ENCODE measurements around the gene PNLIPRP2.

PNLIPRP2 gene

DNA sequence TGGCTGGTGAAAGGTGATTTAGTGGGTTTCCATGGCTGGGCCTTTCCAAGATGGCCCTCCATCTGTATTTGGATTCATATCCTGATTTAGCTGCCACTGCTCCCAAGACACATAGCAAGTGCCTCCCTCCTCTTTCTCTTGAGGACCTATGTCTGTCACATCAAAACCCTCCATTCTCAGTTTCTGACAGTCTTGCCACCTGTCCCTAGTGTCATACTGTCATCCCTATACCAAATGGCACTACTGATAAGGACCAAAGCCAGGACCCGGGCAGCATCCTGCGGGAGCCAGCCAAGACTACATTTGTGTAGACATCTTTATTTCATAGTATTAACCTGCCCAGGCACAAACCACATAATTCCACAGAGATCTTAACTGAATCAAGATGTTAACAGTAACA, 34.8 kb downstream of the PNLIPRP2 start:
- DNase-seq (ENCODE audit: low spot score), result no peak

DNA sequence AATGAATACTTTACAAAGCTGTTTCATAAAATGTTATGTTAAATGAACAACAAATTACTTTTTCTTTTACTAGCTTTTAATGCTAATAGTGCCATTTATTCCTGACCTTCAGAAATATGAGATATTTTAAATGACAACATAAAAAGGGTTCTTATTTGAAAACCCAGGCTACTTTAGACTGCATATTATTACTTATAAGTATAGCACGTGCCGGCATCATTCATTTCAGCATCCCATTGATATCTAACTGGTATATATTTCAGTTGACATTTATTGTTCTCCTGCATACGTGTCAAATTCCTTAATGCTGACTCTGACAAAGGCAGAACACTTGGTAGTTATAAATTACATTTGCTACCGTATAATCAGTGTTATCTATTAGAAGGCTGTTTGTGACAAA, 35.3 kb downstream of the PNLIPRP2 start:
- no peak for DNase-seq (ENCODE audit: low spot score)

DNA sequence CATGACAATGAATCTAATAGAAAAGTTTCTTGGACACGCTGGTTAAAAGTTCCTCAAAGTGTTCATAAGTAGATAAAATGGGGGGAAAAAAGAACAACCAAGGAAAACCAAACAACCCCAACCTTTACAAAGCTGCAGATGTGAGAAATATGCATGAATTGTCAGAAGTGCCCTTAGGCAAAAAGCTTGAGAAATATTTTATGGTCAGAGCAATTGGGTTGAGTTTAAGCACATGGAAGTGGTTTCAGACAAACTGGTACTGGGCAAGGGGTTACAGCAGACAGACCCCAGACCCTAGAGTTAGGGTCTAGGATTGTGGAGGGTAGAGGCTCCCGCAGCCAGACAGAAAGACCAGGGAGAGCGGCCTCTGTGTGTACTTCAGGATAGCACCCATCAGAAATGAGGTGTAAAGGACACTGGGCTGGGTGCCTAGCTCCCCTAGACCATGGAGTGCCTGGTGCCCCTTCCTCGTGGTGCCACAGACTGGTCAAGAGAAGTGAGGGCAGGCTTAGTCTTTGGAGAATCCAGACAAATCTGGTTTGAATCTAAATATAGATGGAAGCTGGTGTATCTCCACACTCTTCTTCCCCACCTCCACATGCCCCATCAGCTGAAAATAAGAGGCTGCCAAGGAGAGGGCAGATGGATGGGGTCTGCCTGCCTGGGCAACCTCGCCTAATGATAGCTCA, 37.3 kb downstream of the PNLIPRP2 start:
- no peak for DNase-seq (ENCODE audit: low spot score)

DNA sequence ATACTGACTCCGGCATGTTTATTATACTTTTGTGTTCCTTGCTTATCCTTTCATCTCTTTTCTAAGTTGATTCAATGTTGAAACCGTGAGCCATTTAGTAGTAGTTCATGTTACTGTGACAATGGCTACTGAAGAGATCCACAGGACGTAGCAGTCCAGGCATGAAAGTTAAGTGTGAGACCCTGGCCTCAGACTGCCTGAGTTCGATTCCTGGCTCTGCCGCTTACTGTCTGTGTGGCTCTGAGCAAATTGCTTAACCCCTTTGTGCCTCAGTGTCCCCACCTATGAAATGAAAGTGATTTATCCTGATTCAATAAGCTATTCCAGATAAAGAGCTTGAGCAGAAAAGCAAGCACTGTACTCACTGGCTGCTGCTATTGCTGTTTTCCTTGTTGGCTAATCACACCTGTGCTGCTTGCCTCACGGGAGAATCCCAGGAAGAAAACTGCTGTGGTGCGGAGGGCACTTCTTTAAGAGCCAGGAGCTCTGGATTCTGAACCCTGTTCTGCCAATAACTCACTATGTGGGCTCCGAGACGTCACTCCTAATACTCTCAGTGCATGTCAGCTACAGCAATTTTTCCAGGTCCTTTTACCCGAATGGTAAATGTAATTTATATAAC, 38.4 kb downstream of the PNLIPRP2 start:
- DNase-seq (ENCODE audit: low spot score), result no peak

DNA sequence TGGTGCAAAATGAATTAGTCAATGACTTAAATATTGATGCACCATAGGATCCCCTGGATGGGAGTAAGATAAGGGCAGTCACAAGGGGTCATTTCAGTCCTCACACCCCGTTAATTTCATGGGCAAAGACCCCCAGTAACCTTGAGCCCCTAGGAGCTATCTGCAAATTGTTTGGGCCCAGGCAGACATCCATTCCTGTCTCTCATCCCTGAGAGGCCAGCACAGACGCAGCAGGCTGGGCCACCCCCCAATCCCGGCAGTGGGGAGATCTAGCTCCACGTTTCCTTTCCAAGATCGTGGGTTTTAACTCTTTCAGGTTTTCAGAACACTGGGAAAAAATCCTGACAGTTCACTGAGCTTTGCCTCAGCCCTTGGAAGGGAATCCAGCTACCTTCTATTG, 40.1 kb downstream of the PNLIPRP2 start:
- DNase-seq (ENCODE audit: low spot score), result no peak

DNA sequence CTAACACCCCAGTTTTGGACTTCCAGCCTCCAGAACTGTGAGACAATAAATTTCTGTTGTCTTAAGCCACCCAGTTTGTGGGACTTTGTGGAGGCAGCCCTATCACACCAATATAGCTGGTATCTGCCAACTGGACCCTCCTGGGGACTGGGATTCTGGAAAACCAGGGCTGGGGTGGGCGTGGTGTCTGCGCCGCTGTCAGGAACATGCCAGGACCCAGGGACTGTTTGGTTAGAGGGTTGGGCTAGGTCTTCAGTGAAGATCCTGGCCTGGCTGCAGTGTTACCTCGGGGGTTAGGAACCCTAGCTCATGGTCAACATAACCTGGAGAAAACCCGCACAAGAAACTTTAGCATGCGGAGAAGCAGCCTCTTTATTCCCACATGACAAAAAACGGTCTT, 42.6 kb downstream of the PNLIPRP2 start:
- DNase-seq (ENCODE audit: low spot score), result no peak

DNA sequence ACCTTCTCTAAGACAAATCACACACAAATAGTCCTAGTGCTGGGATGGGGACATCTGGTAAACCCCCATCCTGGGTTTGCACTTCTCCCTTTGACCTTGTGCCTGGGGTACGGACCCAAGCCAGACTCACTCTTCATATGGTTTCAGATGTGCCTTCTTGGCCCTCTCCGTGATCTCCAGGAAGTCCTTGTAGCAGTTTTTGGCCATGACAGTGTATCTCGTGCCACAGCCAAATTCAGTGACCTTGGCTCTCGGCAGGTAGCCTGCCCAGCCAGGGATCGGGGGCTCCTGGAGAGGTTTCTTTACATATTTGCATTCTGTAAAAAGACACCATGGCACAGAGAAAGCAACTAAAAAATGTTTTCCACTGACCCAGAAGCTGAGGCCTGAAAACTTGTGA, 43.9 kb downstream of the PNLIPRP2 start:
- no peak for DNase-seq (ENCODE audit: low spot score)

DNA sequence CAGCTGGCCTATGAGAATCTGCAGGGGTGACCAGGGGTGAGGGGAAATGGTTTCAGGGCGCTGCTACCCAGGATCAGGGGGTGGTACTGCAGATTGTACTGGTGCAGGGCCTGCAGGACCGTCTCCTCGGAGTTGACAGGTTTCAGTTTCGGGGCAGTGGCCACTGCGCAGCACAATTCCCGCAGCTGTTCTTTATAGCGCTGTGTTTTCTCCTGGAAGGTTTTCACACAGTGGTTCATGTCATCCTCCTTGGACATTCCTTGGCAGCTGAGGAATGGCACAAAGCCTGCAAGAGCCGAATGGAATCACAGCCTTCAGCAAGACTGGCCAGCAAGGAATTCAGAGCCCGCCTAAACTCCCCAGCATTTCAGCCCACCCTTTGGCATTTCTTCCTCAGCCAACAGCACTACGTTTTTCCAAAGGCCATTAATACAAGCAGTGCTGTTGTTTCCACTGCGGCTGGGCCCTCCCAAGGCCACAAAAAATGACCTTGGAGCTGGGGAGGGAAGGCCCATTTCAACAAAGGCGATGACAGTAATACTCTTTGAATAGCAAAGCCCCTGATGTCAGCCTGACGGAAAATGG, 44.9 kb downstream of the PNLIPRP2 start:
- no peak for DNase-seq (ENCODE audit: low spot score)

DNA sequence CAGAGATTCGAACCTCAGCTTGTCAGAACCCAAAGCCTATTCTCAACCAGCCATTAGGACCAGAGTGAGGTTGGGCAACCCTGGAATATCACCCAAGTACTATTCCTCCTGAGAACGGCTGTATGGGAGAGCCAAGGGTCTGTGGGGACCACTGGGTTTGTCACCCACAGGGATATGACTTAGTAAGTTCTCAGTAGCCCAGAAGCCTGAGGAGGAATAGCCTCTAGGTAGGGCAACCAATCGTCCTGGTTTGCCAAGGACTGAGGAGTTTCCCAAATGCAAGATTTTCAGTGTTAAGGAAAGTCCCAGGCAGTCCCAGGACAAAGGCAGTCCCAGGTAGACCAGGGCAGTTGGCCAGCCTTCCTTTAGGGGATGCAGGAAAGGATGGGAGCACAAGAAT, 46.7 kb downstream of the PNLIPRP2 start:
- DNase-seq (ENCODE audit: low spot score), result no peak

DNA sequence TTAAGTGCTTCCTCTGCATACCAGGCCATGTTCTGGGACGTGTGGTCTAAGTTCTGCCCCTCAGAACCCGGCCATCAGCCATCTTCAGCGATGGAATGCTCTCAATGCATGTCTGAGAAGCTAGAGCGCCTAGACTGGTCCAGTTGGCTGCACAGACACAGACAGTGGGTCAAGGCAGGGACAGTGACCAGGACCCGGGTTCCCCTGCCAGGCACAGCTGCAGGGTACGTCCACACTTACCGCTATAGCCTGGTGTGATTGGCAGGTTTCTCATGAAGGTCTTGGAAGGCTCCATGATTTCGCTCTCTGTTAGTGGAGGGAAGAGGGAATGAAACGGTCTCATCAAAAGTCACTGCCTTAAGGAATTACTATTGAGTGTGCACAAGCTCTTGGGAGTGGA, 47.3 kb downstream of the PNLIPRP2 start:
- no peak for DNase-seq (ENCODE audit: low spot score)

DNA sequence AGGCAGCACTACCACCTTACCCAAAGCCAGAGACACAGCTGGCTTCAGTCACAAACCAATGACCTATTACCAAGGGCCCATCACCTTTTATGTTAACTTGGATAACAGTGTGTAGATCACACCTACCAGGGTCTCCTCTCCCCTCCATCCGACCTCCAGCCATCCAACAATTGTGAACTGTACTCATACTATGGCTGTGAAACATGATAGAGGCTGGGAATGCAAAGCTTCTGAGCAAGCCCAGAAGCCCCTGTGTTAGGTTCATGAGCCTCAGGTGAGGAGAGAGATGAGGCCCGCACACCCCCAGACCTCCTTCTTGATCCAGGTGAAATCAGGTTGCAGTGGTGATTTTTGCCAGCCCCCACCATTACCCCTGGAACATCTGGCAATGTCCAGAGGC, 47.7 kb downstream of the PNLIPRP2 start:
- no peak for DNase-seq (ENCODE audit: low spot score)

DNA sequence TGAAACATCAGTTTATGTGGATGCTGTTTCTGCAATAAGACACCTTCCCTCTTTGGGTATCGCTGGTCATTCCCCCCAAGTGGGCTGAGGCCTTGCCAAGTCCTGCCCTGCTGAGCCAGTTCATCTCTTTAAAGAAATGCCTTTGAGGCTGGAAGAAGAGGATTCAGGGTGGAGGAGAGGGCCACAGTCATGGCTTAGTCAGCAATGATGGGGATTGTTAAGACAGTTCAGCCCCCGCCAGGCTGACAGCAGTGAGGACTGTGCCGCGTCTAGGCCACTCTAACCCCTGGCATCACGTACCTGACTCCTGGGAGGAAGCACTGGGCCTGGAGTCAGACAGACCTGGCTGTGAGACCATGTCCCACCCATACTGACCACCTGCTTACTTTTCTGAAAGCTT, 48.3 kb downstream of the PNLIPRP2 start:
- DNase-seq (ENCODE audit: low spot score), result no peak

DNA sequence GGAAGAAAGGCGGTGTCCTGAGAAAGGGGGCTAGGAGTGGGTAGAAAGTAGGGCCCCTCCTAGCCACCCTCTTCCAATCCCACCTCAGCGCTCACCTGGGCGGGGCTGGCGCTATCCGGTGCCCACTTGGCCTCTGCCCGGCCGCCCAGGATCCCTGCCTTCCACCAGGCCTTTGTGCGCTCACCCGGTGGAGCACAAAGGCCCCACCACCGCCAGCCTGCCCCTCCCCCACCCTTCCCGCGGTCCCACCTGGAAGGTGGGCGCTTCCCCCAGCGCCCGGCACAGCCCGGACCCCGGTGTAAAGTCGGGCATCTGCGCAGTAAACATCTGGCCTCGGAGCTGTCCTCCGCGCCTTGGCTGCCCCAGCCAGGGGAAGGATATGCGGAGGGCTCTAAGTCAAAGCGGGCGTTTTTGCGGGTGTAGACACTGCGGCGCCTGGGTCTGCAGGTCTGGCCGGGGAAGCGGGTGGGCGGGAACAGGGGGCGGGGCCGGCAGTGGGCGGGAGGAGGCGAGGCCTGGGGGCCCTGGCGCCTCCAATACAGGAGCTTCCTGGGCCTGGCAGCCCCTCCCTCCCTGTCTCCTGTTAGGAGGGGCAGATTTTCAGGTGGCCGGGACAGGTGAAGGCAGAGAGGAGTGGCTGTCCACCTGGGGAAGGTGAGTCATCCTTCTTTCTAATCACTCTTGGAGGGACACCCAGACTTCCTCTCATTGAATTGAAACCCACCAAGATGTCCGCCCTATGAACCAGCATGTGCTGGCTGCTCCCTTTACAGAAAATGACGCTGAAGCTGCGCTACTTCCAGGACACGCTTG, 49.3 kb downstream of the PNLIPRP2 start:
- DNase-seq (ENCODE audit: low spot score), result no peak

DNA sequence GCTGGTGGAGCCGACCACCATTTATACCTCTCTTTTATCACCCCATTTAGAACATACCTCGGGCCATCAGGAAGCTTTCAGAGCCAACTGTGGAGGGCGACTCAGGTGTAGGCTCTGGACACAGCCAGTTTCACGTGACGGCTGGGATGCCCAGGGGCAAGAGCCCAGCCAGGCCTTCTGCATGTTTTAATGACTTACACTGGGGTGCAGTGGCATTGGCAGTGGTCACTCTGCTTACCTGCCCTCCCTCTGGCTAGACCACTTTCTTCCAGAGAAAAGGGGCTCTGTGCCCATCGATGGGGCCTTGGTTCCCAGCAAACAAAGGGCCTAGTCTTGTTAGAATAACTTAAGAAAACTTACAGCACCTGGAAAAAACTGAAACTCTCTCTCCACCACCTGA, 50.0 kb downstream of the PNLIPRP2 start:
- DNase-seq (ENCODE audit: low spot score), result no peak

DNA sequence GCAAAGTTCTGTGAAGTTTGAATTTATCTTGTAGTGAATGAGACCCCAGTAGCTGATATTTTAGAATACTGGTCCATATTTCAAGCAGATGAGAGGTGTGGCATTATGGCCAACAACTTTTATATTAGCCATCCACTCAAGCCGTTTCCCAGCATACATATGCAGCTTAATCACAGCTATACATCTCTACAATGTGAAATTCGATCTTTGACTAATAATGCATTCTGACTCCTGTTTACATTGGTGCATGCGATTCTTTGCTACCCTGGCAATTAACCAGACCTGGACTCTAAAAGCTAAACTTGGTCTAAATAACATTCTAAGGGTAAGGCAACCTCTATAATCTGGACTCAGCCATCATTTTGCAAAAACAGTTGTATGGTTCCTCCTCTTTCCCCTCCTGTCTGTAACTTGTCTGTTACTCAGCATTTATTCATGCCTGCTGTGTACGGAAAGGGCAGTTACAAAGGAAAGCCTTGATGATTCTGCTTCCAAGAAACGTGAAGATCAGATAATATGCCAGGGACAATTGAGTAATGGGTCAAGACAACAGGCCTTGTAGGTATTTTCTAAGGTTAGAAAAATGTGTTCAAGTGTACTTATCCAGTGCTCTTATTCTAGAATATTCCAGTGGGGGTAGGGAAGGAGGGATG, 50.6 kb downstream of the PNLIPRP2 start:
- DNase-seq (ENCODE audit: low spot score), result no peak

DNA sequence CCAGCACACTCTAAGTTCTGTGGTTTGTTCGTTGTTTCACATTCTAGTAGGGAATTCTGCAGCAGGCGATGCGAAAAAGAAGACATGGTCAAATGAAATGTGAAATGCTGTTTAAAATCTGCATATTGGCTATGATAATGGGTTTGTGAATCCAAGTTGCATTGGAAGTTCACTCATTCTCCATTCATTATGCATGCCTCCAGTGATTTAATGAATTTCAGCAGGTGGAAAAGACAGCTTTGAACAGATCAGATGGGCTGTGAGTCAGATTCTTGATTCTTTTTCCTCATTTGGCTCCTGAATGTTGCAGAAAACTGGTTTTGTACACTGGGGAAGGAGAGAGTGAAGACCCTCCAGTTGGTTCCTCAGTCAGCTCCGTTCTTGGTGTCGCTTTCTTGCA, 52.1 kb downstream of the PNLIPRP2 start:
- DNase-seq (ENCODE audit: low spot score), result no peak

DNA sequence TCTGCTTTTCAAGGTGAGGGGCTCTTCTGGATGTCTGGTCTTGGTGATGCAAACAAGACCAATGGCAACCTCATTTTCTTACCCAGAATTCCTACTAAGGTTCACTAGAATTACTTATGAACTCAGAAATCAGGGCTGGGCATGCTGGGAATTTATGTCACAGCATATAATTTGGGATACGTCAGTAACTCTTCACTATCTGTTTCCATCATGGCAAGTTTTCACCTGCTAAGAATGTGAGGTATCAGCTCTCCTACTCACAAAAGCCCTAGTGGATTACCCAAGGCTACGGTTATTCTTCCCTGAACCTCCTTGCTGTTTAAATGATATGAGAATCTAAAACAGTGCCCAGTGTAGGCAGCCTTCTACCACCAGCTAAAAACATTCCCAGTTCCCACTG, 53.1 kb downstream of the PNLIPRP2 start:
- no peak for DNase-seq (ENCODE audit: low spot score)

DNA sequence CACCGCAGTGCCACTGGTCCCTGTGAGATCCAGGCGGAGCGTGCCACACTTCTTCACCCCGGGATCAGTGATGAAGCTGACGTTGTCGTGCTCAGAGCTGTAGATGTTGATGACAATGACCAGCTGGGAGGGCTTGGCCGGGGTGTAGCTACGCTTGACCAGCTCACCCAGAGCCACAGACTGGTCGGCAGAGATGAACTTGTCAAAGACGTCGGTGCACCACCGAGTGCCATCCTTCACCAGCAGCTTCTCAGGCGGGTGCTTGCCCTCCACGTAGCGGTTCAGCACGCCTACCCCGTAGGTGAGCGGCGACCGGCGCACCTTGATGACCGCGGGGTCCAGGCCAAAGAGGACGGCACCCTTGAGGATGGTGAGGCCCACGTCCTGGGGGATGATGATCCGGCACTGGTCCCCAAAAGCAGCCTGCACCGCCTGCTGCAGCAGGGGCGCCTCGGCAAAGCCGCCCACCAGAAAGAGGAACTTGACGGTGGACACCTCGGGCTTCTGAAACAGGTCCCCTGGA, 54.2 kb downstream of the PNLIPRP2 start:
- DNase-seq (ENCODE audit: low spot score), result no peak

DNA sequence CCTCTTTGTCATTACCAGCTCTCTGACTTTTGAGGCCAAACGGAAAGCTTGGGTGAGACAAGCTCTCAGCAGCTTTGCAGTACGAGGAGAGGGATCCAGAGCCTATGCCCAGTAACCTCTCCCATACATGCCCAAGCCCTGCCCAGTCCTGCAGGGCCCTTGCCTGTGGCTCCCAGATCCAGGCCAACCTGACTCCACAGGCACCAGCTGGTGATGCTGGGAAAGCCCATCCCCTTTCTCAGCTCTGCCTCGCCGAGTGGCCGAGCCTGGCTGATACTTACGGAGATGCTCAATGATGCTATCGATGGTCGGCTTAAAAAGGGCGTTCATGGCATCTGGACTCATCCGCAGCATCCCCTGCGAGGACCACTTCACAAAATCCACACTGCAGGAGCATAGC, 55.4 kb downstream of the PNLIPRP2 start:
- DNase-seq (ENCODE audit: low spot score), result no peak

DNA sequence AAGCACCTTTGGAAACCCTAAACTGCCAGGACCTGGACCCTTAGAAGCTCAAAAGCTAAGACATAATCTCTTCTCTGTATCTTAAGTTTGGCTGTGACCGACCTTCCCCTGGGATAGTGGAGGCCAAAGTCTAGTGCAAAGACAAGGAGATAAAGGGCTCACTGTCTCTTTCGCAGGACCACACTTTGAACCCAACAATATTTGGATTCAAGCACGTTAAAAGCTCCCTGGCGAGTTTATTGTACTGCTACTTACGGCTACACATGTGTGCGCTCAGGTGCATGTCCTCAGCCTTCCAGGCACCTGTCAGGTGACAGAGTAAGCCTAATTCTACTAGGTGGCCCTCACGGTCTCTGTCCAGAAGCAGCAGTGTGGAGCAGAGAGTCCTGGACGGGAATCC, 55.9 kb downstream of the PNLIPRP2 start:
- no peak for DNase-seq (ENCODE audit: low spot score)

DNA sequence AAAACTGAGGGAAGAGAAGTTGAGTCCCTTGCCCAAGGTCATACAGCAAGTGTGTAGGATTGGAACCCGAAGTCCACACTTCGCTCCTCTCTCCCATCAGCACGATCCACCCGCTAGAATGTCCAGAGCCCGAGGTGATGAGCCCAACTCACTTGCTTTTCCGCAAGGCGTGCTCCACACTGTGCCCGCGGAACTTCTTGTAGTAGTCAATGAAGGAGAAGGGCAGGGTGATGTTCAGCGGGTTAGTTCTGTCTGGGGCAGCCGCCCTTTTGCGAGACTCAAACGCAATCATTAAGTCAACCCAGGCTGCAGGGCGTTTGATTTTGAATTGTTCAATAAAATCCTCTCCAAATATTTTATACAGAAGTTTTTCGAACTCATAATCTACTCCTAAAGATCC, 58.6 kb downstream of the PNLIPRP2 start:
- no peak for DNase-seq (ENCODE audit: low spot score)

DNA sequence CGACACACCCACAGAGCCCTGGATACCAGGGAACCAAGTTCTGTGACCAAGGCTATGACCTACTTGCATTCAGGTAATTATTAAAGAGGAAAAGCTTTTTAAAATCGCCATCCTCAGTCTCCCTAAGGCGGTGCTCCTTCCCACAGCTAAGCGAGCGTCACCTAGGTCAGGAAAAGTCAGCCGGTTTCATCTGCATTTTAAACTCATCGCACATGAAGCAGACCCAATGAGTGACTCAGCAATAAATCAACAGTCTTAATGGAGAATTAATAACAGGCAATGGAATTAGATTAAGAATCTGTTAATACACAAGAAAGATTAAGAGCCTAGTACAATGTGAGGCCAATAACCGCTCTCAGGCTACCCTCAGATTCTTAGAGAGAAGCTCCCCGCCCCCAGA, 62.4 kb downstream of the PNLIPRP2 start:
- DNase-seq (ENCODE audit: low spot score), result no peak
